Stimulated activated CD4-positive, alpha-beta T cell treated with anti-CD3 and anti-CD28 coated beads, Interleukin-1b, Interleukin-23, amount 100 ng/mL, for 24 hours (primary cell): ENCODE data around the gene ALAS1.
A peak's percentile ranks its signal among the peaks of the same experiment; 100 is the strongest.

Source experiments
- DNase-seq, 4 experiments: peaks; one replicate each; pipeline ENCODE4 v3.0.0-alpha.2; 2020; ENCODE audit warnings: low read depth in 4 of 4, low spot score in 1 of 4

Gene ALAS1

DNA sequence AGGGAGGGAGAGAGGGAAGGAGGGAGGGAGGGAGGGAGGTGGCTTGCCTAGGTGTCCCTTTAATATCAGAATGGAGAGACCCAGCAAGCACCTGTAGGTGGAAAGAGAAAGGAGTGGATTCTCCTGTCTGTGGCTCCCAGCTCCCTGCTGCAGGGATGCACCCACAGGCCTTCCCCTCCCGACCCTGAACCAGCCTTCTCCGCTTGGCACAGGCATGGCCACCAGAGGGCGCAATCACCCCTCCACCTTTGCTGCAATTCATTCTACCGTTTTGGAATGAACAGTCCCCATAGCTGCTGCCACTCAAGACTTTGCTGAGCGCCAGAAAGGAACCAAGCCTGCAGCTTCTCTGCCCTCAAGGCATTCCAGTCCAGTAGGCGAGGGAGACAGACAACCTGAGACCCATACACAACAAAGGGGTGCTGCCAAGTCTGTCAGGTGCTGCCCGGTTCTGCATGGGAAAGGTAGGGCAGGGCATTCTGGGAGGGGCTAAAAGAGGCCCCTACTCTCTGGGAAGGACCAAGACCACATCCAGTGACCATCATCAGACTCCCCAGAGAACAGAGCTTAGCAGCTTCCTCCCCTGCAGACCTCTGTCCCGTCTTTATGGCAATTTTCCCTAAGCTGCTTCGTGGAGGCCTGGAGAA, 22.5 kb downstream of the ALAS1 start:
- peak; percentile 83 to 86 (median 86) for DNase-seq

DNA sequence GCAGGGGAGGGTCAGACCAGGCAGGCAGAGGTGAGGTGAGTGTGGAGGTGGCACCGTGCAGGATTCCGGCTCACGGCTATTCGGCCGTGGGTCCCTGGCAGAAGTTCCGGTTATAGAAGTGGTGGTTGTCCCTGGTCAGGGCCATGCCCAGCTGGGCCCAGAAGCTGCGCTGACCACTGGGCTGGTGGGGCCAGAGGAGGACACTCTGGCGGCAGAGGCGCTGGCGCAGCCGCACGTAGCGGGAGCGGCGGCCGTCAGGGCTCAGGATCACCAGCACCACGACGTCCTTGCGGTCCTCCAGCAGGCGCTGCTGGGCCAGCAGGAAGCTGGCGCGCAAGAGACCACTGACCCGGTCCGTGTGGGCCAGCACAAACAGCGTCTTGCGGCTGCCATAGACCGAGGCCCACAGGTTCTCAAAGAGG, 23.2 kb downstream of the ALAS1 start:
- DNase-seq: no peak

DNA sequence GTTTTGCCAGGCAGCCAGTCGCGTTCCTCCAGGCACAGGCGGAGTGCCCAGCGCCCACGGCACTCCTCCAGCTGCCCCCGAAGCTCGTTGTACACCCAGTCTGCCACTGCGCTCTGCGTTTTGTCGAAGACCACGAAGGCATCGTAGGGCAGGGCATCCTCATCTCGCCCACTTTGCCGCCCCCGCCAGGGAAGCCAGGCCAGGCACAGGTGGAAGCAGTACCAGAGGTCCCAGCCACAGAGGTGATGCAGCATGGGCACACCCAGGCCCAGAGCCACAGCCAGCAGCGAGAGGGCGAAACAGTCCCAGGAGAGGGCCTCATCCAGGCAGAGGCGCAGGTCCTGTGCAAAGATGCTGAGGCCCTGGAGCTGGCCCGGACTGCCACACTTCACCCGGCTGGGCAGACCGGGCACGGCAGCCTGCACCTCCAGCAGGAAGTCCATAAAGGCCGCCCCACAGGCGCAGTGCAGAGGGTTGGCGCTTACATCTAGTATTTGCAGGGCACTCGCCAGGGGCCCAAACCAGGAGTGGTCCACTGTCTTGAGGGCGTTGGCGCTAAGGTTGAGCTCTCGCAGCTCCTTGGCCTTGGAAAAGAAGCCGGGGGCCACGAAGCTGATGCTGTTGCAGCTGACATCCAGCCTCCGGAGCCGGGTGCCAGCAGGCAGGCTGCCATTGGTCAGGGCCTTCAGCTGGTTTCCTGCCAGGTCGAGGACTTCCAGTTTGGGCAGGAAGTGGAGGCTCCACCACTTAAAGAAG, 23.8 kb downstream of the ALAS1 start:
- no peak for DNase-seq

DNA sequence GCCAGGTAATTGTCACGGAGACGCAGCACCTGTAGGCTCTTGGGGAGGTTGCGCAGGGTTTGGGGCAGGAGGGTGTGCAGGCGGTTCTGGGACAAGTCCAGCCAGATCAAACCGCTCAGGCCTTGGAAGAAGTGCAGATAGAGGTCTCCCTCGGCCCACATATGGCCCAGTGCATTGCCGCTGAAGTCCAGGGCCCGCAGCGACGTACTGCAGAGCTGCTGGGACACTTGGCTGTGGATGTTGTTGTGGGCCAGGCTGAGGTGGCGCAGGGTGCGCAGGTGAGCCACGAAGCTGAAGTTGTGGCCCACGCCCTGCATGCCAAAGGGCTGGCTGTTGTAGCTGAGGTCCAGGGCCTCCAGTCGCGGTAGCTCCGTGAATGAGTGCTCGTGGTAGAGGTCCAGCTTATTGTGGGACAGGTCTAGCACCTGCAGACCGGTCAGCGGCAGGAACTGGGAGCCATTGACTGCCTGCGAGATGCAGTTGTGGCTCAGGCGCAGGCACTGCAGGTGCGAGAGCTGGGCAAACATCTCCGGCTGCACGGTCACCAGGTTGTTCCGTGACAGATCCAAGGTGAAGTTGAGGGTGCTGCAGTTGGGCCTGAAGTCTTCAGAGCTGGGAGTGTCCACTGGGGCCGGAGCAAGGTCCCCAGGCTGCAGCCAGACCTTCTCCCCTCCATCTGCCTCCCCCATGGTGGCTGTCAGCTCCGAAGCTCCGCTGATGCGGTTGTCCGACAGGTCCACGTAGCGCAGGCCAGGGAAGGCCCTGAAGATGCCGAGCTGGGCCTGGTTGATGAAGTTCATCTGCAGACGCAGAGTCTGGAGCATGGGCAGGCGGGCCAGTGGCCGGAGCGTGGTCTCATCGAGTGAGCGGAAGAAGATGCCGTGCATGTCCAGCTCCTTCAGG, 24.6 kb downstream of the ALAS1 start:
- no peak for DNase-seq

DNA sequence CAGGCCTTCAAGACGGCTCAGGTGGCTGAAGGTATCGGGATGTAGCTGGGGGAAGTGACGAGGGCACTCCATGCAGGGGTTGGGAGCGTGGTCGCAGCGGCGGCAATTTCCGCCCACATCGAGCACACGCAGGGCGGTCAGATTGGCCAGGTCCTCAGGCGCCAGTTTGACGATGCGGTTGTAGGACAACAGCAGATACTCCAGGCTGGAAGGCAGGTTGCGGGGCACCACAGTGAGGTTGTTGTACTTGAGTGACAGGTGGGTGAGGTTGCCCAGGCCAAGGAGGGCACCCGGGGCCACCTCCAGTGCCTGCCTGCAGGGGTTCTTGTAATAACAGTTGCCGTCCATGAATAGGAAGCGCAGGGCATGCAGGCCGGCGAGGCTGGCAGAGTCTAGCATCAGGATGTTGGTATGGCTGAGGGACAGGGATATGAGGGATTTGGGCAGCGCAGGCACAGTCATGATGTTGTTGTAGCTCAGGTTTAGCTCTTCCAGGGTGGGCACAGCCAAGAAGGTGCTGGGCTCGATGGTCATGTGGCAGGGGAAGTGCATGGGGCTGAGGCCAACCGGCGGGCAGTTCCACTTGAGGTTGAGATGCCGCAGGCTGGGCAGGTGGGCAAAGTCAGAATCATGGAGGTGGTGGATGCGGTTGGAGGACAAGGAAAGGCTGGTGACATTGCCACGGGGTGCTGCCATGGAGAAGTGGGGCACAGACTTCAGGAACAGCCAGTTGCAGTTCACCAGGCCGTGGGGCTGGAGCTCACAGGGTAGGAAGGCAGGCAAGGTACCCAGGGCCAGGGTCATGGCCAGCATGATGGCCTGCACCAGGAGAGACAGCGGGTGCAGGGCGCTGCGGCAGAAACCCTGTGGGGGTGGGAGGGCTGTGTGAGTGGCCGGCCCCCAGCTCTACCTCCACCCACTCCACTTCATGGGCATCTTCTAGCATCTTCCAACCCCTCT, 25.8 kb downstream of the ALAS1 start:
- no peak for DNase-seq

DNA sequence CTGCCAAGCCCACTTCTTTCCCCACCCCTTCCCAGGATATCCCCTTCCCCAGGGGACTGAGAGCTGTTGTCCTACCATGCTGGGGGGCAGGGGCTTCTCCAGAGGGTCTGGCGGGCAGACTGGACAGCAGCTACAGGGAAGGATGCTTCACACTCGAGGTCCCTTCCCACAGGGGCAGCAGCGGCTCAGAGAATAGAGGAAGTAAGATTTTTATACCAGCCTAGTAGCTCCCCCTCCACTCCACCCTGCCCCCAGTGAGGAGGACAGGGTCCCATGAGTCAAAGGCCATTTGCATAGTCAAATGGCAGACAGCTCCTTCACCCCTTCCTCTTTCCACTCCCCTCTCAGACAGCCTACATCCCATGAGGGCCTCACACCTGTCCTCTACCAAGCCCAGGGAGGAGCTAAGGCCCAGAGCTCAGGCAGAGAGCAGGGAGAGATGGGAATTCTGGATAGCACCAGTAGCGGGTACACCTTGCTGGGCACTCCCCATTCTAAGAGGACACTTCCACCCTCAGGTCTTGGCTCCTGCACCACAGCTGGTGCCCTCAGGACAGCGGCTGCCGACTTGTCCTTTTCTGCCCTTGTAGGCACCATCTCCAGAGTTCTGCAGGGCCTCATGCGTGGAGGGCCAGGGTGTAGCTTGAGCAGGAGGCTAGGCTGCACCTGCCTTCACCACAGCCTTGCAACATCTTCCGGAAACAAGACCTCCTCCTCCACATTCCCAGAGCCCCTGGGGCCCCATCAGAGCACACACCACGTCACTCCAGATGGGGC, 27.7 kb downstream of the ALAS1 start, which contains the start of gene TLR9:
TSS of gene TLR9 (minus strand) at position 194 of the 777 bp plus-strand sequence. CDS start at position 78, 116 bp downstream.
- no peak for DNase-seq

DNA sequence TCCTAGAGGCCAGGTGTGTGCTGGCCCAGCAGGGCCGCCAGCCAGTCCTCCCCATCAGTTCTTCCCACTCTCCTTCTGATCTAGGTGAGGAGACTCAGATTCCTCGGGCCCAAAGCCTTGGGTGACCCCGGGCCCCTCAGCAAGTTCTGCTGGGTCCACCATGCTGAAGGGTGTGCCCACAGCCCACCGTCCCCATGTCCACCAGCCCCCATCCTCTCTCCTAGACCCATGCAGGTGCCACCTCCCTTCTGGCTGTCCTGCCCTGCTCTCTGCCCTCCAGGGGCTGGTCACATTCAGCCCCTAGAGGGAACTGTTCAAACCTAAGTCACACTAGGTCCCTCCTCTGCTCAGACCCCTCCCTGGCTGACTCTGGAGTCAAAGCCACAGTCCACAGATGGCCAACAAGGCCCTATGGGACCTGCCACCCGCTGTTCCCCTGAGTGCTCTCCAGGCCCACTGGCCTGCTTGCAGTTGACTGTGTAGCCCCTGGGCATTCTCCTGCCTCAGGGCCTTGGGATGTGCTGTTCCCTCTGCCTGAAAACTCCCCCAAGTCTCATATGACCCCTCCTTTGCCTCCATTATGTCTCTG, 28.4 kb downstream of the ALAS1 start:
- DNase-seq: no peak

DNA sequence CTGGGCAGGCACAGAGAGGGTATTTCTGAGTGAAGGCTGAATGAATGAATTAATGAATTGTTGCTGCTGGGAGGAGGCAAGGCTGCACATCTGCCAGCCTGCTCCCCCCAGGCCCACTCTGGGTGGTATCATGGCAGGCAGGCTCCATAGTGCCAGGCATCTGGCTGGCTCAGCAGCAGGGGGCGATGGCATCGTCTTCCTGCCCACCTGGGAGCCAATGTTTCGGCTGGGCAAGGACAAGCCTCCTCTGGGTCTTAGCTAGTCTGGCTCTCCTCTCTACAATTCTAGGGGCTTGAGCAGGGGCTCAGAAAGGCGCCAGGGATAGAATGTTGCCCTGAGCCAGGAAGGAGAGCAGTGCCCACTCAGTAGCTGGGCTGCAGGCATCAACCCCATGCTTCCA, 29.2 kb downstream of the ALAS1 start:
- no peak for DNase-seq

DNA sequence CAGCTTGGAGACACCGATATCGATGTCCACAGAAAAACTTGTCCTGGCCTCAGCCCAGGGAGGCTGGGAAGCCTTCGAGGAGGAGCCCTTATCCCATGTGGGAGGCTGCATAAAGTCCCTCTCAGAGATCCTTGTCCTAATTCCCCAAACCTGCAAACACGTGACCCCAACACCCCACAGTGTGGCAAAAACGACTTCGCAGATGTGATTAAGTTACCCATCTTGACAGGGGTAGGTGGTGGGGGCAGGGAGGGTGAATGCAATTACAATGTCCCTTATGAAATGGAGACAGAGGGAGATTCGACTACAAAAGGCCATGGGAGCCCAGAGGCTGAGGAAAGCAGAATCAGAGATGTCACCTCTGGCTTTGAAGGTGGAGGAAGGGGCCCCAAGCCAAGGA, 29.8 kb downstream of the ALAS1 start:
- no peak for DNase-seq

DNA sequence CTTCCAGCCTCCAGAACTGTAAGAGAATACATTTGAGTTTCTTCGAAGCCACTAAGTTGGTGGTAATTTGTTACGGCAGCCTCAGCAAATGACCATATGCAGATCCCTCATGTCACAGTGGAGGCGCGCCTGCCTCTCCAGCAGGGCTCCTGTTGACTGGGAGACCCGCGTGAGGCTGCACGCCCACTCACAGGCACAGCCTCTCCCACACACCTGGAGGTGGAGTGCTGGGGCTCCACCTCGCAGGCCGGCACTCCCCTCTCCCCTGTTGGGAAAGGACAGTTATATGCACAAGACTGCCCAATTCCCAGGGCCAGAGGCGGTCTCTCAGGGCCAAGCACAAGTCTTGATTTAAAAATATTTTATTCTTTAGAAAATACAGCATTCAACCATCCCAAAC, 30.3 kb downstream of the ALAS1 start:
- DNase-seq: no peak

DNA sequence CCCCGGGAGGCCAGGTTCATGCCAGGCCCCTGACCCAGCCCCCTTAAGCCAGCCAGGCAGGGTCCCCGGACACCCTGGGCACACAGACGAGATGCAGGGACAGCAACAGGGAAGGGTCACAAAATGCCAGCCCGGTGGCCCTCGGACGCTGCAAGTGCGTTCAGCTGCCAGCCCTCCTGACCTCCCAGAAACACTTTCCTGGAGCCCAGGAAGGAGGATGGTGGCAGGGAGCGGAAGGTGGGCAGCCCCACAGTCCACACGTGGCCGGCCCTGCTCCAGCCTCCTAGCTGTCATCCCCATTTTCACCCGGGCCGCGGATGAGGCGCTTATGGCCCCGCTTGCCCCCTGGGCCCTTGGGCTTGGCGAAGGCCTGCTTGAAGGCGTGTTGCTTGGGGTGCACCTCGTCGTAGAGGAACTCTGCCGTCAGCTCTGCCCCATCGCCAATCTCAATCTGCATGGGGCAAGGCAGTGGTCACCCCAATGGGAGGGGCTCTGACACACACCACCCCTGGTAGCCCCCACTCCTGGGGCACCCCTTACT, 30.9 kb downstream of the ALAS1 start:
- DNase-seq: no peak

DNA sequence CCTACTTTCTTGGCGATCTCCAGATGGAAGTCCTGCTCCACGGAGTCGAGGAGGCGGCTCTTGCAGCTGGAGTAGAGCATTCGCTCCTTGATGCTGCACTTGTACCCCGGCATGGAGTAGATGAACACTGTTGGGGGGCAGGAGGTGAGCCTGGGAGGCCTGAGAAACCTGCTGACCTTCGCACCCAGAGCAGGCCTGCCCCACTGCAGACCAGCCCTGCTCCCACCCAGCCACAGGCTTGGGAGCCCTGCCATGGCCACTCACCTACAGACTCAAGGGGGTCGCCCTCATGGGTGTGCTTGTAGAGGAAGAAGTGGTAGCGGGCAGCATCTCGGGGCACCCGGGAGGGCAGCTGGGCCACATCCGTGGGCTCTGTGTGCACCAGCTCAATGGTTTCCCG, 31.7 kb downstream of the ALAS1 start:
- DNase-seq: no peak

DNA sequence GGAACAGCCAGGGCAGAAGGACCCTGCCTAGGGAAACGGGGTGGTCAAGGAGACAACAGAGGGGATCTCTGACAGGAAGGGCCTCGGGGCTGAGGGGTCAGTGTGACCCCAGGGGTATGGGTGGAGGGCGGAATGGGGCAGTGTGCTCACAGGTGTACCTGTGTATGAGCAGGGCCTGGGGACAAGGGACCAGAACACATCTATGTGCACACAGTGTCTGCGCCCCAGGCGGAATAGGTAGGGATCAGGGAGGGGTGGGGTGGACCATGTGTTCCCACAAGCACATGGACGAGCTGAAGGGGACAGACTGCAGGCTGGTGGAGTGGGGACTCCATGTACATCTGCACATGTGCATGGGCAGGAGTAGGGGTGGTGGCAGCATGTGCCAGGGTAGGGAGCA, 32.5 kb downstream of the ALAS1 start:
- no peak for DNase-seq

DNA sequence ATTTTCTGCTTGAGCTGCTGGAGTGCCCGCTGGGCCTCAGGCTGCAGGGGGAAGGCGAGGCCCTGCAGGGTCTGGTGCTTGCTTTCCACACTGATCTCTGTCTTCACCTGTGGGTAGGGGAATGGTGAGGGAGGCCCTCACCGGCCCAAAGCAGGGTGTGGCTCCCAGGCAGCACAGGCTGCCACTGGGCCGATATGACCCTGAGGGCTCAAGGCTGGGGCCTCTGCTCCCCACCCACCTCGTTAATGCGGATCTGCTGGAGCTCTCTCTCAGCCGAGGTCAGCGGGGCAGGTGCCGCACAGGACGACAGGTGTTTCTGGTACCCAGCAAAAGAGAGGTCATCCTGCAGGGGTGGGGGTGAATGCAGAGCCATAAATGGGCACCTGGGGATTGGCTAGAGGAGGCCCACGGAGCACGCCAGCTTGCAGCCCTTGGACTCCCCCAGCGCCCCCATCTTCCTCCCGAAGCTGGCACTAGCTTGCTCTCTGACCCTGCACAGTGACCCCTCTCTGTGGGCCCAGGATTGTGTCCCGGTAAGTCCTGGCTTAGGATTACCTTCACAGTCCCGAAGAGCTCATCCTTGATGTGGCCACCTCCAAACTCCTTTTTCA, 33.0 kb downstream of the ALAS1 start:
- DNase-seq: no peak

DNA sequence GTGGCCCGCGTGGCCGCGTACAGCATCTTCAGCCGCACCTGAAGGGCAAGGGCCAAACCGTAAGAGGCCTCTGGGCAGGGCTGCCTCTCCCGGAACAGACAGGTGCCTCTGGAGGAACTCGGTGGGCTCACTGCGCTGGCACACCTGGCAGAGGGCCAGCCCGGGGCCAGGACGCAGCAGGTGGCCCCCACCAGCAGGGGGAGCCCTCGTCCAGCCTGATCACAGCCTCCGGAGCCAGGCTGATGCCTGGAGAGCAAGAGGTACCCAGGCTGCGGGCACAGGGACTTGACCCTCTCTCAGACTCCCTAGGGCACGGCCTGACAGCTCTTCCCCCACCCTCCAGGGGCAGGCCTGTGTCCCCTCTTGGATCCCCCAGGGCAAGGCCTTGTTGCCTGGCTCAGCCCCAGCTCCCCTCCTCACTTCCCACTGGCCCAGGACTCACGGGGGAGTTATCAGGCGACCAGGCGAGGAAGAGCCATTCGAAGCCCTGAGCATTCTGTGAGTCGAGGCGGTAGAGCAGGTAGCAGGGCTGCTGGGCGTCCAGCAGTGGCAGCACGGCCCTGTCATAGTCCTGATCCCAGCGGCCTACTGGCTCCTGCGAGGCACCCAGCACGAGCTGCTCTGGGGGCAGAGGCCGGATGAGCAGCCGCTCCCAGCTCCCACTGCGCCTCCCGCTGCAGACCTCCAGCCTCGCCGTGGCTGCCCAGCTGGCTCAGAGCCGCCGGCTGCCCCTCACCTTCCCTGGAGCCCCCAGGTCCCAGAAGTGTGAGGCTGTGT, 33.7 kb downstream of the ALAS1 start:
- DNase-seq: peak; percentile 83 to 95 (median 88)

DNA sequence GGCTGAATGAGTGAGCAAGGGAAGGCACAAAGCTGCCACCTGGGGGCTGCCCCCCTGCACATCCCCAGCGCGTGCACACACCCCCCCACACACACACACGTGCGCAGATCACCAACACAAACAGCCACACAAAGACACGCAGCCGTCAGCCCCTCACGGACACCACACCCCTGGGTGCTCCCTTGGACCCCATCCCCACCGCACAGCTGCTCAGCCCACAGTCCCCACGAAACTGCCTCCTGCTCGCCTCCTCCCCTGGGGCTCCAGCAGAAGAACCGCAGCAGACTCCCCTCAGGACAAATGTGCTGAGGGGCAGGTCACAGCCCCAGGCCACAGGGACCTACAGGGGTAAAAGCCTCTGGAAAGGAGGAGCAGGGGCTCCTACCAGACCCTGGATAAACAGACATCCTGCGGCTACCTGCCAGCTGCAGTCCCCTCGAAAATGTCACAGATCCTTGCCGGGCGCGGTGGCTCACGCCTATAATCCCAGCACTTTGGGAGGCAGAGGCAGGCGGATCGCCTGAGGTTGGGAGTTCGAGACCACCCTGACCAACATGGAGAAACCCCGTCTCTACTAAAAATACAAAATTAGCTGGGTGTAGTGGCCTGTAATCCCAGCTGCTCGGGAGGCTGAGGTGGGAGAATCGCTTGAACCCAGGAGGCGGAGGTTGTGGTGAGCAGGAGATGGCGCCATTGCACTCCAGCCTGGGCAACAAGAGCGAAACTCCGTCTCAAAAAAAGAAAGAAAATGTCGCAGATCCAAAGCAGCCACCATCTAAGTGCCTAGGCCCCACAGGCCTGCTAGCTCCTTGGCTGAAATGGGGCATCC, 34.5 kb downstream of the ALAS1 start:
- DNase-seq: no peak

DNA sequence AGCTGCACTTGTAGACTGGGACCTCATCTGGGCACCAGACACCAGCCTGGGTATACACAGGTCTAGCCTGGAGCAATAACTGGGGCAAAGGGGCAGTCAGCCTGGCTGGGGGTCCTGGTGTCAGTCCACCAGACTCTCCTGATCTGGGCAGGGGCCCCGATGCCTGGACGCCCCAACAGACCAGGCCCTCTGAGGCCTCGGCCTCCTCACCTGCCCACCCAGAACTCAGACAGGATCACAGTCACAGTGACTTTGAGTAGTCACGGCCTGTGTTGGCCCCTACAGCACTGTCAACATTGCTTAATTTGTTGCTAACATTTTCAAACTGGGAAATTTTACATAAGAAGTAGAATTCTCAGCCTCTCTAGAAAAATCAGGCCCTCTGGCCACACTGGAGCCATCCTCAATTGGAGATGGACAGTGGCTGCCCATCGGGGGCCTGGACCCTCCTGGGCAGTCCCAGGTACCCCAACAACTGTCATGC, 35.2 kb downstream of the ALAS1 start:
- DNase-seq: no peak
